ENCODE data around the gene SEZ6. TPM values are rescaled to one million over a fixed set of nuclear protein-coding genes. Genes with fewer than 3 reads are reported as not detected.

Gene SEZ6
- total and polyA plus RNA-seq, 5 donors: not detected

- ATAC-seq: no peak
- intact Hi-C loops (cut with DNase I): no loop called here
- no peak overlapping the region for H3K4me3 ChIP-seq (ENCODE audit: low read length)
- no peak overlapping the region for H3K27ac ChIP-seq (ENCODE audit: low read length)
- H3K27me3 ChIP-seq (ENCODE audit: control insufficient read depth, insufficient read depth): no peaks in the 10 kb centered on the region
- 90% methylated on average over 15 of the region's 15 CpGs for WGBS
- no peaks in the 10 kb centered on the region for H3K4me1 ChIP-seq (ENCODE audit: control insufficient read depth, insufficient read depth, low read length)
- no peak for DNase-seq
- no peaks in the 10 kb centered on the region for H3K9me3 ChIP-seq (ENCODE audit: control insufficient read depth, low read length)
Measured at GRCh38 chr17:28986714-28987655, 18.8 kb downstream of the SEZ6 start.

- DNase-seq: no peak
- H3K27ac ChIP-seq (ENCODE audit: low read length): no peak overlapping the region
- ATAC-seq: no peak
- intact Hi-C loops (cut with DNase I): no loop called here
- no peaks in the 10 kb centered on the region for H3K9me3 ChIP-seq (ENCODE audit: control insufficient read depth, low read length)
- H3K4me1 ChIP-seq (ENCODE audit: control insufficient read depth, insufficient read depth, low read length): no peaks in the 10 kb centered on the region
- 43% methylated on average over 36 of the region's 36 CpGs for WGBS
- no peaks in the 10 kb centered on the region for H3K27me3 ChIP-seq (ENCODE audit: control insufficient read depth, insufficient read depth)
- no peak overlapping the region for H3K4me3 ChIP-seq (ENCODE audit: low read length)
Measured at GRCh38 chr17:28985950-28986713, 19.7 kb downstream of the SEZ6 start.

- H3K9me3 ChIP-seq (ENCODE audit: control insufficient read depth, low read length): no peaks in the 10 kb centered on the region
- H3K27me3 ChIP-seq (ENCODE audit: control insufficient read depth, insufficient read depth): no peaks in the 10 kb centered on the region
- H3K4me1 ChIP-seq (ENCODE audit: control insufficient read depth, insufficient read depth, low read length): no peaks in the 10 kb centered on the region
- 44% methylated on average over 7 of the region's 7 CpGs for WGBS
- intact Hi-C loops (cut with DNase I): no loop called here
- ATAC-seq (no peak), DNase-seq (peak in 2 of 3 donors; percentile 13 to 27)
- no peak overlapping the region for H3K4me3 ChIP-seq (ENCODE audit: low read length)
- H3K27ac ChIP-seq (ENCODE audit: low read length): no peak overlapping the region
Measured at GRCh38 chr17:28983286-28984230, 22.3 kb downstream of the SEZ6 start.

GRCh38 chr17:28982131-28982793, 23.6 kb downstream of the SEZ6 start:
- peak; percentile 38 to 58 for ATAC-seq
- DNase-seq: peak in 2 of 3 donors; percentile 32 to 43
- H3K27ac ChIP-seq (ENCODE audit: low read length): peak overlapping the region; percentile 43
- 53% methylated on average over 11 of the region's 11 CpGs for WGBS
- H3K27me3 ChIP-seq (ENCODE audit: control insufficient read depth, insufficient read depth): no peaks in the 10 kb centered on the region
- intact Hi-C loops (cut with DNase I): no loop called here
- H3K4me3 ChIP-seq (ENCODE audit: low read length): no peak overlapping the region
- no peaks in the 10 kb centered on the region for H3K4me1 ChIP-seq (ENCODE audit: control insufficient read depth, insufficient read depth, low read length)
- H3K9me3 ChIP-seq (ENCODE audit: control insufficient read depth, low read length): no peaks in the 10 kb centered on the region

GRCh38 chr17:28978356-28978964, 27.4 kb downstream of the SEZ6 start:
- DNase-seq (peak in 1 of 3 donors; percentile 4), ATAC-seq (no peak)
- Histone ChIP-seq H3K9me3 (ENCODE audit: control insufficient read depth, low read length) (no peaks in the 10 kb centered on the region), H3K27me3 (ENCODE audit: control insufficient read depth, insufficient read depth) (no peaks in the 10 kb centered on the region), H3K4me1 (ENCODE audit: control insufficient read depth, insufficient read depth, low read length) (peaks cover 6% of the 10 kb centered on the region), H3K4me3 (ENCODE audit: low read length) (no peak overlapping the region), H3K27ac (ENCODE audit: low read length) (no peak overlapping the region)
- intact Hi-C loops (cut with DNase I): no loop called here
- 92% methylated on average over 2 of the region's 2 CpGs for WGBS

- Histone ChIP-seq H3K9me3 (ENCODE audit: control insufficient read depth, low read length) (no peaks in the 10 kb centered on the region), H3K4me1 (ENCODE audit: control insufficient read depth, insufficient read depth, low read length) (peaks cover 10% of the 10 kb centered on the region), H3K27me3 (ENCODE audit: control insufficient read depth, insufficient read depth) (no peaks in the 10 kb centered on the region), H3K4me3 (ENCODE audit: low read length) (no peak overlapping the region), H3K27ac (ENCODE audit: low read length) (no peak overlapping the region)
- ATAC-seq (no peak), DNase-seq (peak in 2 of 3 donors; percentile 26 to 33)
- intact Hi-C loops (cut with DNase I): no loop called here
- 81% methylated on average over 8 of the region's 8 CpGs for WGBS
Measured at GRCh38 chr17:28977659-28978355, 28.0 kb downstream of the SEZ6 start.

- peak in 2 of 3 donors; percentile 38 to 56 for DNase-seq
- Histone ChIP-seq H3K4me1 (ENCODE audit: control insufficient read depth, insufficient read depth, low read length) (peaks cover 10% of the 10 kb centered on the region), H3K27me3 (ENCODE audit: control insufficient read depth, insufficient read depth) (no peaks in the 10 kb centered on the region), H3K27ac (ENCODE audit: low read length) (no peak overlapping the region), H3K4me3 (ENCODE audit: low read length) (no peak overlapping the region), H3K9me3 (ENCODE audit: control insufficient read depth, low read length) (no peaks in the 10 kb centered on the region)
- no peak for ATAC-seq
- intact Hi-C loops (cut with DNase I): no loop called here
- WGBS: 77% methylated on average over 5 of the region's 5 CpGs
Measured at GRCh38 chr17:28975646-28976045, 30.2 kb downstream of the SEZ6 start.

- Histone ChIP-seq H3K27me3 (ENCODE audit: control insufficient read depth, insufficient read depth) (no peaks in the 10 kb centered on the region), H3K9me3 (ENCODE audit: control insufficient read depth, low read length) (no peaks in the 10 kb centered on the region), H3K4me1 (ENCODE audit: control insufficient read depth, insufficient read depth, low read length) (peaks cover 14% of the 10 kb centered on the region), H3K27ac (ENCODE audit: low read length) (no peak overlapping the region), H3K4me3 (ENCODE audit: low read length) (no peak overlapping the region)
- WGBS: 93% methylated on average over 2 of the region's 2 CpGs
- peak in 2 of 3 donors; percentile 4 to 27 for DNase-seq
- ATAC-seq: no peak
- intact Hi-C loops (cut with DNase I): no loop called here
Measured at GRCh38 chr17:28975031-28975430, 30.8 kb downstream of the SEZ6 start.

- DNase-seq (peak in 2 of 3 donors; percentile 32), ATAC-seq (peak in 1 of 2 donors; percentile 40)
- no peaks in the 10 kb centered on the region for H3K9me3 ChIP-seq (ENCODE audit: control insufficient read depth, low read length)
- H3K4me1 ChIP-seq (ENCODE audit: control insufficient read depth, insufficient read depth, low read length): peaks cover 14% of the 10 kb centered on the region
- no peak overlapping the region for H3K27ac ChIP-seq (ENCODE audit: low read length)
- no peaks in the 10 kb centered on the region for H3K27me3 ChIP-seq (ENCODE audit: control insufficient read depth, insufficient read depth)
- intact Hi-C loops (cut with DNase I): no loop called here
- 51% methylated on average over 4 of the region's 4 CpGs for WGBS
- H3K4me3 ChIP-seq (ENCODE audit: low read length): no peak overlapping the region
Measured at GRCh38 chr17:28974451-28974850, 31.4 kb downstream of the SEZ6 start.
